ENCODE data around the gene CARMIL1.

GRCh38 chr6:25503686-25504085, 224.5 kb downstream of the CARMIL1 start:
- TF ChIP-seq CTCF (IDR thresholded peaks at IDR 0.05) (no peak), POLR2A (IDR thresholded peaks at IDR 0.05) (no peak)
